ENCODE measurements around the gene DOK4.

GRCh38 chr16:57481421-57481820 lies 4.9 kb downstream of the DOK4 start:
- TF ChIP-seq CTCF (IDR thresholded peaks at IDR 0.05): no peak
- TF ChIP-seq POLR2A (IDR thresholded peaks at IDR 0.05): no peak
- TF ChIP-seq POLR2AphosphoS5 (IDR thresholded peaks at IDR 0.05): no peak

All from transverse colon (tissue), 4 donors.